Measurements from ENCODE around the gene CACNA2D4. TPM values are rescaled to one million over a fixed set of nuclear protein-coding genes. Genes with fewer than 3 reads are reported as not detected.

Gene CACNA2D4
- total and polyA plus RNA-seq, 11 donors = 0.10 to 9.0 (median 1.2) TPM

DNA sequence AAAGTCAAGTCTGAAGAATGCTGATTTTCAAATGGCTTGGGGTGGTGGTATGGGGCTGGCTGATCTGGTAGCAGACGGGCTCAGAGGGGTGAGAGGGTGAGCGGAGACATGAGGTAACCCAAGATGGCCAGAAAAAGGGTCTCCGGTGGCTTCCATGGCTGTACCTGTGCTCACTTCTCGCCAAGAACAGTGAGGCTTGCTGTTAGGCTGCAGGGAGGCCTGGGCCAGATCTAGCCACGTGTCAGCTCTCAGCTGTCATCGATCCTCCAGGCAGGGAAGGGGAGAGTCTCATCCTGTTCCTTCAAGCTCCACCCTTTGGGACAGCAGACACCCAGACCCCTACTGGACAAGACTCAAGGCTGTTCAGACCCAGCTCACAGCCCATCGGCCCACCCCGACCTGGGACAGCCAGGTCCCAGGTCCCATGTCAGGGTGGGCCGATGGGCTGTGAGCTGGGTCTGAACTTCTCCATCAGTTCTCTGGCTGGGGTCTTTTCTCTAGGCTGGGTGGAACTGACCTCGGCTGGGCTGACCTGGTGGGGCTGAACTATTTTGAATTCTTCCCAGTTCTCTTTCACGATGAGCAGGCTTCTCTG, 89.0 kb downstream of the CACNA2D4 start:
- Histone ChIP-seq H3K9me3 (no peaks in the 10 kb centered on the region), H3K36me3 (no peaks in the 10 kb centered on the region), H3K27ac (no peak overlapping the region), H3K27me3 (peaks cover 0 to 72% (median 15%) of the 10 kb centered on the region in 9 donors), H3K4me1 (peaks cover 0 to 3% (median 0%) of the 10 kb centered on the region in 12 donors), H3K4me3 (no peak overlapping the region)
- WGBS, 4 donors = 65 to 80% (median 71%) methylated on average over 8 to 11 of the region's 11 CpGs
- no peak for ATAC-seq
- intact Hi-C loops (cut with DNase I) = no loop called here
- DNase-seq = peak in 2 of 5 donors; percentile 10 to 32
- TF ChIP-seq, protein P1, sequence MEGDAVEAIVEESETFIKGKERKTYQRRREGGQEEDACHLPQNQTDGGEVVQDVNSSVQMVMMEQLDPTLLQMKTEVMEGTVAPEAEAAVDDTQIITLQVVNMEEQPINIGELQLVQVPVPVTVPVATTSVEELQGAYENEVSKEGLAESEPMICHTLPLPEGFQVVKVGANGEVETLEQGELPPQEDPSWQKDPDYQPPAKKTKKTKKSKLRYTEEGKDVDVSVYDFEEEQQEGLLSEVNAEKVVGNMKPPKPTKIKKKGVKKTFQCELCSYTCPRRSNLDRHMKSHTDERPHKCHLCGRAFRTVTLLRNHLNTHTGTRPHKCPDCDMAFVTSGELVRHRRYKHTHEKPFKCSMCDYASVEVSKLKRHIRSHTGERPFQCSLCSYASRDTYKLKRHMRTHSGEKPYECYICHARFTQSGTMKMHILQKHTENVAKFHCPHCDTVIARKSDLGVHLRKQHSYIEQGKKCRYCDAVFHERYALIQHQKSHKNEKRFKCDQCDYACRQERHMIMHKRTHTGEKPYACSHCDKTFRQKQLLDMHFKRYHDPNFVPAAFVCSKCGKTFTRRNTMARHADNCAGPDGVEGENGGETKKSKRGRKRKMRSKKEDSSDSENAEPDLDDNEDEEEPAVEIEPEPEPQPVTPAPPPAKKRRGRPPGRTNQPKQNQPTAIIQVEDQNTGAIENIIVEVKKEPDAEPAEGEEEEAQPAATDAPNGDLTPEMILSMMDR (IDR thresholded peaks at IDR 0.05) = no peak
- no peak for TF ChIP-seq POLR2A (IDR thresholded peaks at IDR 0.05)

DNA sequence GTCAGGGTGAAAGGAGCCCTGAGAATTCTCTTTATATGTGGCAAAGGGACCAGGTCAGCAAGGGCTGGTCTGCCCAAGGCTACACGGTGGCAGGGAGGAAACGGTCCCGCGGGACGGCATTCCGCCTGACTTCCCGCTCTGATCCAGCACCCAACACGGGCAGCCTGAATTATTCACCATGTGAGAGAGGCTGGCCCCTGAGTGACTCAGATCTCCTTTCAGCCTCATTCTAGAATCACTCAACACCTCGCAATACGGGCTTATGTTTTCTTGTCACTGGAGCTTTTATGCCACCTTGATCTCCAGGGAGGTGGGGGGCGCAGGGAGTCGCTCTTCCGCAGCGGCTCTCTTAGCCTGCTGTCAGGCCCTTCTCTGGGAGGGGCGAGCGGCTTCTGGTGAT, 89.6 kb downstream of the CACNA2D4 start:
- intact Hi-C loops (cut with DNase I) = no loop called here
- WGBS, 4 donors = 50 to 56% (median 54%) methylated on average over 16 of the region's 16 CpGs
- Histone ChIP-seq H3K4me1 (peaks cover 0 to 3% (median 0%) of the 10 kb centered on the region in 12 donors), H3K4me3 (no peak overlapping the region), H3K9me3 (no peaks in the 10 kb centered on the region), H3K27me3 (peaks cover 0 to 77% (median 15%) of the 10 kb centered on the region in 9 donors), H3K27ac (no peak overlapping the region), H3K36me3 (no peaks in the 10 kb centered on the region)
- peak in 1 of 5 donors; percentile 32 for DNase-seq
- no peak for ATAC-seq
- TF ChIP-seq, protein P1 (IDR thresholded peaks at IDR 0.05) = no peak
- no peak for TF ChIP-seq POLR2A (IDR thresholded peaks at IDR 0.05)

GRCh38 chr12:1827826-1828805, 90.3 kb downstream of the CACNA2D4 start:
- DNase-seq (peak in 2 of 5 donors; percentile 22 to 35), ATAC-seq (no peak)
- H3K4me3 ChIP-seq = no peak overlapping the region
- no peak overlapping the region for H3K27ac ChIP-seq
- TF ChIP-seq POLR2A (IDR thresholded peaks at IDR 0.05) = no peak
- TF ChIP-seq, protein P1 (IDR thresholded peaks at IDR 0.05) = no peak
- H3K4me1 ChIP-seq = peaks cover 0 to 3% (median 0%) of the 10 kb centered on the region in 12 donors
- intact Hi-C loops (cut with DNase I) = no loop called here
- H3K9me3 ChIP-seq = no peaks in the 10 kb centered on the region
- peaks cover 0 to 78% (median 17%) of the 10 kb centered on the region in 9 donors for H3K27me3 ChIP-seq
- no peaks in the 10 kb centered on the region for H3K36me3 ChIP-seq
- WGBS, 4 donors = 81 to 86% (median 82%) methylated on average over 28 to 38 of the region's 38 CpGs

Measured in heart left ventricle (tissue), 16 donors.